GM21717 (cell line): ENCODE results near the gene ELF1.
A peak's percentile ranks its signal among the peaks of the same experiment; 100 is the strongest.

Source experiments
- ATAC-seq: cut with Tn5 transposase; IDR thresholded peaks from one replicate; pipeline ENCODE4 v1.9.1; 2021; ENCODE audit warnings: mild to moderate bottlenecking, moderate library complexity; ENCODE audit not compliant: unreplicated experiment

Gene ELF1

DNA sequence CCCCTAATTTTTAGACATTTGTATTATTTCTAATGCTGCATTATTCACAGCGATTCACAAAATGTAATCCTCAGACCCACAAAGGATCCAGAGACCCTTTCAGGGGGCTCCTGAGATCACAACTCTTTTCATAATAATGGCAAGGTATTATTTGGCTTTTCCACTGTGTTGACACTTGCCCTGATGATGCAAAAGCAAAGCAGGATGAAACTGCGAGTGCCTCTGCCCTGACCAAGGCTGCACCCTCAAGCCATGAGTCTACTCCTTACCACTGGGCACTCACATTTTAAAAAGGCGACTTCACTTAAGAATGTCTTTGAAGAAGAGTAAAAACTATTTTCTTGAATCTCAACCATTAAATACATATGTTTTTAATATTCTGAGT, 11.4 kb downstream of the ELF1 start:
- ATAC-seq = no peak

DNA sequence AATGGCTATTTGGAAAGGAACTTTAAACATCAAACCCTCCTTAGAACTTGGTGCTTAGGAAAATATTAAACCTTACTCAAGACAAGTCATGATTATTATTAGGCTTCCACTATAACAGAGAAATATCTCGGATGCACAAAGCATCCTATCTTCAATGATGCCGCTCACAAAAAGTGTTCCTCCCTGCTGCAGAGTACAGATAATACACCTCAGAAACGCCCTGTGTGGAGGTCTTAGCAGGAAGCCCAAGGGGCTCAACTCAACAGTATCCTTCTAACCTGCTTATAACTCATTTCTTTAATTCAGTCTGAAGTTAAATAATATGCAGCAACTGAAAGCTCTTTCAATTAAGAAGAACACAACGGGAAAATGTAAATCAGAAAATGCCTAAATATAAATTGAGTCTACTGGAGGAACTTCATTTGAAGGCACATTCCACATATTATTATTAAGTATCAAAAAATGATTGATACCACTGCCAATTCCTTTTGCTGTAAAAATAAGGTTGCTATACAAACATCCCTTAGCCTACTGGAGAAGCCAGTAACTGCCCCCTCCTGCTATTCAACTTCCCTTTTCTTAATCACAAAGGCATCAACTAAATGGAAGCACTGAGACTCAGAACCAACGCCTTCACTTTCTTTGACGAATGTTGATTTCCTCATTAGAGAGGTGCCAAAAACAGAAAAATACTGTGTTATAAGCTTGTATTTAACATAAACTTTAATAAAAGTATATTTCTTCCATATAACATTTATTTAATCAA, 12.0 kb downstream of the ELF1 start:
- no peak for ATAC-seq

DNA sequence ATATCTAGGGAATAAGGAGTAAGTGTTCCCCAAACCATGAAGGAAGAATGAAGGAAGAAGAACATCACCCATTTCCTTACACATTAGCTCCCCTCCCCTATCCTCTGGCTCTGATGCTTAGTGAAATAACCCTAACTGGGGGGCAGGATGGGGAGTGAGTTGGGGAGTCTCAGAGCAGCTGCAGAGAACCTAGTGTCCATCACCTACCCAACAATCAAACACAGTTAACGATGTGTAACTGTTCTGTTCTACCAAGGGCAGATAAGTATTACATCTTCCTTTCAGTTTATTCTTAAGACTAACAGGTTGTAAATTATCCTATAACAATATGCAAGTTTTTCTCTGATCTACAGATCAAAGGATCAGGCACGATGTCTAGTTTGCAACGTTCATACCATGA, 12.8 kb downstream of the ELF1 start:
- ATAC-seq = no peak

DNA sequence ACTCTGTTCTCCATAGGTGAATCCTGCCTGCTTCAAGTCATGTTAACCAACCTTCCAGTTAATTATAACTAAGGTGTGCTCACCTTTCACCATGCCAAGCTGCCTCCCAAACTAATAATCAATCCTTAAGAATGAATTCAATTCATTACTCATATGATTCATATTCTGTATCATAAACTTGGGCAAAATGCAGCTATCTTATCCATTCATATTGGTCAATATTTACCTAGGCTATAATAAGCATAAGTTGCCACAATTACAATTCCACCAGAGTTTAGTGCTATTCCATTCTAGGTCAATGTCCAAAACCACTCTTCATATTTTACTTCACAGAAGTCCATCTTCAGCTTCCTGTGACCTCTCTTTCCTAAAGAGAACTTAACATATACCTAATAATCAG, 13.4 kb downstream of the ELF1 start:
- no peak for ATAC-seq

DNA sequence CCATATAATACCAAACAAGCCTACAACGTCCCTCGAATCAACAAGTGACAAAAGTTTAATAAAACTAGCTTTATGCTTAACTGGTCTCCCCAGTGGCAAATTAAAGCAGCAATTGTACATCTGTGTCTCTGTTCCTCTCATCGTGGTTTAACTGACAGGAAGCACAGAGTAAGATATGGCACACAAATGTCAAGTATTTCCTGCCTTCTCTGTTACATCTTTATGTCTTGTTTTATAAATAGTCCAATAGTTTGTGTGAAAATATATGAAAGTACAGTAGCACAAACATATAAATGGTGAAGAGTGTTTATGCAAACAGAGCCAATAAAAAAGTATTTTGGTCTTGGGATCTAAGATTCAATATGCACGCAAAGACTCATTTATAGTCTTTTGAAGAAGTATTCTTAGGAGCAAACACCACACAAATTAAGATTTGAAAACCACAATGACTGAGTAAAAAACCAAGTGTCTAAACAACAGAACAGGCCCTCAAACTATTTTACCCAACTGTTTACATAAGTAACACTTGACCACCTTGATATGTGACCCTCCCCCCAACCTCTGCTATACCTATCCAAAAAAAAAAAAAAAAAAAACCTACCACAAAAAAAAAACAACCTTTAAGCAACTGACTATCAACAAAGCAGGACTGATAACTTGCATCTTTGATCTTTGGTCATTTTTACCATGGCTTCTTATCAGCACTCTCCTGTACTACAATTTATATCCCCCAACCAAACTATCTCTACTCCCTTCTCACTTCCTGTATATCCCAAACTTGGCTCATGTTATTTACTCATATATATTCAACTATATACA, 14.0 kb downstream of the ELF1 start:
- peak; percentile 68 for ATAC-seq

DNA sequence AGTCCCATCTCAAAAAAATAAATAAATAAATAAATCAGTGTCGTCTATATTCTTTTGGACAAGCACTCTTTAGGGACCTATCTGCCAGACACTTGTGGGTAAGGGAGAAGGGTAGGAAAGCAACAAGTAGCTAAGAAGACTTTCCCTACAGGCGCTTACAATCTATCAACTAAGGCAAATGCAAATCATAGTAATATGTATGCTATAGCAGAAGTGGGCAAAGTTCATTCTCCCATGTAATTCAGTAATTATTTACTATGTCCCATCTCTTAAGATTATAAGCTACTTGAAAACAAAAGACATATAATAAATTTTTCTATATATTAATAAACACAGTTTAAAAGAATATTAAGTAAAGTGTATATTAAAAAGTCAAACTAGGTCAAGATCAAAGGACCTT, 16.5 kb downstream of the ELF1 start:
- no peak for ATAC-seq

DNA sequence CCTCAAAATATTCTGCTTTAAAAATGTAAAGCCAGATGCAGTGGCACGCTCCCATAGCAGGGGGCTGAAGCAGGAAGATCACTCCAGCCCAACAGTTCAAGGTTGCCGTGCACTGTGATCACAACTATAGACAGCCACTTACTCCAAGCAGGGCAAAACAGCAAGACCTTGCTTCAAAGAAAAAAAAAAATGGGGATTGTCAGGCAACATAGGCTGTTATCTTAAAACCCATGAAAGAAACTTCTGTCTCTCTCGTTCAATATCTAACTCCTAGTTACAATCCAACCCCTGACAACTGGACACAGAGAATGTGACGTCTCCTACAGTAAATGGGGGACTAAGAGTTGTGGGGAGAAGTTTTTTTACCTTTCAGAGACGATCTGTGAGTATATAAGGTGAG, 17.4 kb downstream of the ELF1 start:
- ATAC-seq = no peak

DNA sequence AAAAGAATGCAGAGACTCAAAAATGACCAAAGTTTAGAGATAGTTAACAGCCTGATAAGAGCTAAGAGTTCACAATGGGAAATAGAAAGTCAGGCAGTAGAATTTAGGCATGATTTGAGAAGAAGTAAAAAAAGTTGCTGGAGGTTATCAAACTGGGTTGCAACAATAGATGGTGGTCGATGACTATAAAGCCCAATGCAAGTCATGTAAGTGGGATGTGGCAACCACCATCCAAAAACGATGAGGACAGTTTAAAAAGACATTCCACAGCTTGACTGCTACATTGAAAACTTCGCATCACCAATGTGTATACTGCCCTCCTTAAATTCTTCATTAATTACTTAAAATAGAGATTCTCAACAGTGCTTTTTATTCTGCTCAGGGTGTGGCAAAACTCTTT, 19.7 kb downstream of the ELF1 start:
- no peak for ATAC-seq

DNA sequence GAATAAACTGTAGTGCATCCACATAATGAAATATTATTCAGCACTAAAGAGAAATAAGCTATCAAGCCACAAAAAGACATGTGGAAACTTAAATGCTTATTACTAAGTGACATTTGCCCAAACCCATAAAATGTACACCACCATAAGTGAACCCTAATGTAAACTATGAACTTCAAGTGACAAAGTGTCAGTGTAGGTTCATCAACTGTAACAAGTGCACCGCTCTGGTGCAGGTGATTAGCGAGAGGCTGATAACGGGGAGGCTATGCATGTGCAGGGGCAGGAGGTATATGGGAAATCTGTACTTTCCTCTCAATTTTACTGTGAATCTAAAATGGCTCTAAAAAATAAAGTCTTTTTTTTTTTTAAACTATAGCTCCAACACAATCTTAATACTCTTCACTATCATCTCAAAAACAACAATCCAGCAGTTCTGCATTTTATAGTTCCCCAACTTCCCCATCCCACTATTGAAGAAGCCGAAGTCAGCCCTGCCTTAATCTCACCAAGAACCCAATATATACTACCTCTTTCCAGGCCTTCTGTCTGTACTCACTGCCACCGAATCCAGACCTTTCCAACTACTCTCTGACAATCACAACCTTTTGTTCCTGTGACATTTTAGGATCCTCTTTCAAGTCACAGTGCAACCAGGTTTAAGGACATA, 22.6 kb downstream of the ELF1 start:
- ATAC-seq = no peak

DNA sequence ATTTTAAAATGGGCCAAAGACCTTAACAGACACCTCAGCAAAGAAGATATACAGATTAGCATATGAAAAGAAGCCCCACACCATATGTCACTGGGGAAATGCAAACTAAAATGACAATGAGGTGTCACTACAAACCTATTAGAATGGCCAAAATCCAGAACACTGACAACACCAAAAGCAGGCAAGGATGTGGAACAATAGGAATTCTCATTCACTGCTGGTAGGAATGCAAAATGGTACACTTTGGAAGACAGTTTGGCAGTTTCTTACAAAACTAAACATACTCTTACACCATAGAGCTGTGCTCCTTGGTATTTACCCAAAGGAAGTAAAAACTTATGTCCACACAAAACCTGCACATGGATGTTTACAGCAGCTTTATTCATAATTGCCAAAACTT, 23.1 kb downstream of the ELF1 start:
- ATAC-seq = no peak

DNA sequence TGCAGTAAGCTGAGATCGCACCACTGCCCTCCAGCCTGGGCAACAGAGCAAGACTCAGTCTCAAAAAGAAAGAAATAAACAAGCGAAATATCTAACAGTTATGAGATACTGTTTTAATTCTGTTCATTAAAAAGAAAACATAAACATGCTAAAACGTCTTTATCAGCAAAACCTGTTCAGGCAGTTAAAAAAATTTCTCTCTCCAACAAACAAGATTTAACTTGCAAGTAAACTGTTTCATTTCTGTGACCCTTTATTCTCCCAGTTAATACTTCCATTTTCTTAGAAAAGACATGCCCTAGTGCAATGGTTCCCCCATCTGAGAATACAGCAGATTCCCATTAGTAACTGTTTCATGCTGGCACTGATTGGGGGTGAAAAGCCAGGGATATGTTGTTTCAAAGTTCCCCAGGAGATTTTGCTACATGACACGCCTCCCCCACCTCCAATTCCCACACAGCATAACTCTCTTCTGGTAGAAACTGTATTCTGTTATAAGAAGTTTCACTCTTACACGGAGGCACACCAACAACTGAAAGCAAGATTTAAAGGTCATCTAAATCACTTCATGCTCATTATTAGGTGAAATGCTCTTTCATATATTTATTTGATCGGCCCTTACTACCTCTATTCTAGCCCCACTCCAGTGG, 24.4 kb downstream of the ELF1 start:
- ATAC-seq = peak; percentile 68

DNA sequence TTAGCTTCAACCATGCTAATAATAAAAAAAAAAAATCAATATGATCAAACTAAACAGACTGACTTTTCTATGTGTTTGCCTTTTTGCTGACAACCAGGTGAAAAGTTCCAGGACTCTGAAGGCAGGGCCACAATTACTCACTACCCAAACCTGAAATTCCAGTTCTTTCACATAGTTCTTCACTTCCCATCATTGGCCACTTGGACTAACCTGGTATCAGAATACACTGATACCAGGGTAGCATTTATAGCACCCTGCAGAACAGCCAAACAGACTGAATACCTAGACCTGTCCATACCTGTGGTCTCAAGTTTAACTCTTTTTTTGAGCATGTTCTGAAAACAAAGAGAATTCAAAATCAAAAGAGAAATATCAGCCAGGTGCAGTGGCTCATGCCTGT, 25.1 kb downstream of the ELF1 start:
- ATAC-seq = no peak

DNA sequence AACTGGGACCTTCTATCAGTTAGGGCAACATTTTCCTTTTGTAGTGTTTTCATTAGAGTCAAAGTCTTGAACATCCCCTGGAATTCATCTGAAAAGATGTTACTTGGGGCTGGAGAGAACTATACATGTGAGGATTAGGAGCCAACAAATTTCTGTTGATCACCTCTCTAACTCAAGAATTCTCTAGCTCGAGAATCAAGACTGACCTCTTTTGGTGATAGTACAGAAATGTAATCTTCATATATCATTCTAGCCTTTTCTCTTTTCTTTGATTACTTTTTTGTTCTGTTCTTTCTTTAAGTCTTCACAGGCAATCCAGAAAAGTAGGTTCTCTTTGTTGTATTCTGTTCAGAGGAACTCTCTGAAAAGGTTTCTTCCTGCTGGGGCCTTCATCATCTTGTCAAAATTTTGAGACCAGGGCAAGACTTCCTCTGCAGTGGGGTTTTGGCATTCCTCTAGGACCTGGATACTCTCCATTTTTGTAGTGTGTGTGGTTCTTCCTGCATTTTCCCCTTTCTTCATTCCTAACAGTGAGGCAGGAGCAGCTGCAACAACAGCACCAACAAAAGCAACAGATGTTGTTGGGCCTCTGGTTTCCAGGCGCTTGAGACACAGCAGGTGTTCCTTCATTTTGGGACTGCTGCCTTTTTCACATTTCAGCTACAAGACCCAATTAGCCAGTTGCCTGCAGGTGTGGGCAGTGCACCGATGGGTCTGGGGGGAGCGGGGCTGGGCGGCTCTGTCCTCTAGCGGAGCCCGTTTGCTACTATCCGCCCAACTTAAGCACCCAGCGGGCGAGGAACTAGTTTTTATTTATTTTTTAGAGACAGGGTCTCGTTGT, 26.2 kb downstream of the ELF1 start:
- no peak for ATAC-seq

DNA sequence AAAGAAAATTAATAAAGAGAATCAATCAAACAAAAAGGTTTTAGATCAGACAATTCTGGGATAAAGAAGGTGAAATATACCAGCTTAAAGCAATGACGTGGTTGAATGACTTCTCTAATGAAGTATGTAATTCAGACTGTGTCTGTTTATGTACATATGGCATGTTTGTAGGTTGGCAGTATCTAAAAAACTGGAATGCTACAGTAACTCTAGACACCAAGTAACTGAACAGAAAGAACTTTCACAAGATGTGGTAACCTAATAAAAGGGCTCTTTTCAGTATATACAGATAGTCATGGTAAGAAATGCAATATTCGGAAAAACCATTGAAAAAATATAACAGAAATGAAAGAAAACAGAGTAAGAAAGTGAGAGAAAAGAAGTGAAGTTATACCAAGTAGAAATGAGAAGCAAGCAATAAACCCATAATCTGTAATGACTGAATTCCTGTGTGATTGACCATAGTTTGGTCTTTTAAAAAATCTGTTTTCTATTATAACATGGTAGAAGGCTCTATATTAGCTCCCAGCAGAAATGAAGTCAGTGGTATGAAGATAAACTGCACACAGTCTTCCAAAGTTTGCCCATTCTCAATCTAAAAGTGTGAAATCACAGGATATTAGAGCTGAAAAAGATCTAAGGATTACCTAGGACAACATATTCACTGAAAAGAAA, 31.4 kb downstream of the ELF1 start:
- ATAC-seq = no peak

DNA sequence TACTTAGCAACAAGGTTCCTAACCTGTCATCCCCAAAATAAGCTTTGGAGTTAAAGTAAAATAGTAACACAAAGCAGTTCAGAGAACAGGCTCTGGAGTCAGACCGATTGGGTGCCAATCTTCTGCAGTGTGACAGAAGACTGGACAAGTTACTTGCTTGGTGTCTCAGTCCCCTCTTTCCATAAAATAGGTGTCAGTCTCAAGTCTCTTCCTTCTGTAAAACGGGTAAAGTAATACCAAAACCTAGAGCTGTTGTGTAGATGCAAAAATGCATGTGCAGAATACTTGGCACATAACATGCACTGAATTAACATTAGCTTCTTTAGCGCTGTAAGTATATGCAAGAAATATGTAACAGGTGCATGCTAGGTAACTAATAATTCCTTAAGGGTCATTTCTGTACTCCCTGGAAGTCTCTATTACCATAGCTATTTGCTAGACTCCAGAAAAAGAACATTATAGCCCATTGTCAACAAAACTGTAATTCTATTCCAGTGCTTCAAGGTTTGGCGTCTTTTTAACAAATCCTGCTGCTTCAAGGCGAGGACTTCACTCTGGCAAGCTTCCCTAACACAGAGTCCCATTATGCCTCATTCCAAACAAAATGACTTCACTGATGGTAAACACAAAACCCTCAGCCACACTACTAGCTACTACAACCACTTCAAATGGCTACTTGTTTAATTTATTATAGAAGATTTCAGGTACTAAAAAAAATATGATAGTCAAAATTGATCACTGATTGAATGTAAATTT, 32.8 kb downstream of the ELF1 start:
- ATAC-seq = no peak

DNA sequence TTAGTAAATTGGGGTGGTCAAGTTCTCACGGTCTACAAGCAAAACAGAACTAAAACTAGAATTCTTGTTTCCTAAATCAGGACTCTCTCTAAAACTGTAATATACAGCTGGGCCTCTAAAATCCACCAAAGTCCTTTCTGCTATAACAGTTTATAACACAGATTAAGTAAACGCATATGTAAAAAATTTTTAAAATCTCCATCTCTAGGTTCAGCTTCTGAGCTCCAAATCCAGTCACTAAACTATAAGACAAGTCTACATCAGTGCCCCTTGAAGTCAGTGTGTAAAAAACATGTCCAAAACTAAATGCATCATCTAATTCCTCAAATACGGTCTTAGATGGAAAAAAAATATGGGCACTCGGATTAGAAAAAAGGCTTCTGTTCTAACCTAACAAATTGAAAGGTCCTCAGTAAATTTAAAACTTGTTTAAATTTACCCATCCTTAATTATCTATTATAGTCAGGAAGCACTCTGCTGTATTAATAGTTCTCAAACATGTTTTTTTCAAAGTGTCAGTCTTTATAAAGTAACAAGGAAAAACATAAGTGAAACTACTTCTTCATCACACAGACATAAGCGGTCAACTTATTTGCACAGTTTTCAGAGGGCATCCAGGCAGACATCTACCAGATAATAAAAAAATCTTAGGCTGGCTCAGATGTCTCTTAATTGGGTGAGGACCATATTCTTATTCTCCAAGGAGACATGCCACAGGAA, 33.6 kb downstream of the ELF1 start:
- ATAC-seq = no peak

DNA sequence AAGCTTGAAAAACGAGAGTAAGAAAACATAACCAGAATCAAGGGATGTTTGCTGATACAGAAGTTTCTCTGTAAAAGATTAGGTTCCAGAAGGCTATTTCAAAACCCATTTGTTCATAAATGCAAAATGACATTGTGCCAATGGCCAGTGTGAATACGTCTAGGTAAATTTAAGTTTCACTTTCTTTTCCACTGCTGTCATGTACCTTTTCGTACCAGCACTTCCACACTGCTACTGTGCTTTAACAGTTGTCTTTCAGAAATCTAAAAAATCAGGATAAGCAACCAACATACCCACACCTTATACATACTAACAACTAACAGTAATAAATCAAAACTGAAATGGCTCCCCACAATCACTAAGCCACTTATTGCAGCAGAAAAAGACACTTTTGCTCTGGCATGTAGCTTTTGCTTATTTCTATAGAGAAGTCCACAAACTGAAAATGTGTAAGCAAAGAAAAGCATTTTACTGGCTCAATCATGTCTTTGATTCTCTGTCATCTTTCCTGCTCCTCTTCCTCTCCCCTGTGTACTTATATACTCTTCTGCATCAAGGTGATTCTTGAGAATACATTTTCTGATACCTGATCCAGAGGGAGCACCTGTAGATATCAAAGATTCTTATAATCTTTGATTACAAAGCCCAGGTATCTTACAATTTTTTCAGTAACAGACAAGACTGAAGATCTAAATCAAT, 34.3 kb downstream of the ELF1 start:
- ATAC-seq = peak; percentile 50
